Stomach (tissue), 9 donors: Measurements from ENCODE around the gene MED15. TPM values are rescaled to one million over a fixed set of nuclear protein-coding genes. Genes with fewer than 3 reads are reported as not detected.
"Not testable (repeated sequence)": the region's sequence is repeated elsewhere in the genome, so short reads cannot be mapped to it uniquely, and the experiment has no call there.

Experiments
- DNase-seq, 2 donors: peaks; one replicate each; pipeline versions ENCODE4 v3.0.0 to v3.0.0-alpha.2; 2013 to 2019
- H3K27ac ChIP-seq, 5 donors: fragments of 200-600 bp in 4 of 5; sonication (generic) in 4 of 5; one replicate each; pipeline ENCODE4 v1.5.1; 2013 to 2019; ENCODE audit warnings: mild to moderate bottlenecking in 1 of 5, moderate library complexity in 1 of 5
- H3K27me3 ChIP-seq, 3 donors: fragments of 200-600 bp; sonication (generic); one replicate each; pipeline ENCODE4 v1.5.1; 2017 to 2019; ENCODE audit warnings: mixed run types in 1 of 3
- H3K36me3 ChIP-seq, 4 donors: fragments of 200-600 bp; sonication (generic); 1 replicate in 3 of 4; 2 replicates in 1 of 4; pipeline ENCODE4 v1.5.1; 2016 to 2019
- H3K4me1 ChIP-seq, 4 donors: fragments of 200-600 bp; sonication (generic); one replicate each; pipeline ENCODE4 v1.5.1; 2016 to 2019
- H3K4me3 ChIP-seq, 4 donors: fragments of 200-600 bp; sonication (generic) in 3 of 4; one replicate each; pipeline ENCODE4 v1.5.1; 2016 to 2019; ENCODE audit warnings: mild to moderate bottlenecking in 1 of 4
- H3K9me3 ChIP-seq, 4 donors: fragments of 200-600 bp; sonication (generic); one replicate each; pipeline ENCODE4 v1.5.1; 2016 to 2019
- CTCF ChIP-seq, 7 experiments: fragments of 450-650 bp in 4 of 7; fragments of 200-600 bp in 3 of 7; sonication (generic) in 3 of 7; IDR thresholded peaks; one replicate each; pipeline ENCODE4 v1.5.1; 2016 to 2019; ENCODE audit warnings: antibody characterized with exemption in 7 of 7, control low read depth in 2 of 7, mild to moderate bottlenecking in 1 of 7
- EP300 ChIP-seq: sonication (generic); formaldehyde crosslinking; IDR thresholded peaks from one replicate; pipeline ENCODE4 v1.6.1; 2017; ENCODE audit warnings: antibody characterized with exemption
- POLR2A ChIP-seq, 4 donors: fragments of 450-650 bp; IDR thresholded peaks; one replicate each; pipeline ENCODE4 v1.6.1; 2016; ENCODE audit warnings: antibody characterized with exemption in 4 of 4, control low read depth in 2 of 4, mild to moderate bottlenecking in 1 of 4, moderate library complexity in 1 of 4
- POLR2AphosphoS5 ChIP-seq, 3 donors: sonication (generic); formaldehyde crosslinking; IDR thresholded peaks; one replicate each; pipeline ENCODE4 v1.6.1; 2016; ENCODE audit warnings: antibody characterized with exemption in 3 of 3
- WGBS, 5 donors: extraction: QIAGEN DNeasy Blood & Tissue Kit in 3 of 5; methylation state at CpG; one replicate each; pipeline versions ENCODE4 v1.1.5 to v1.1.7; 2013 to 2018; 5-methylcytosine and 5-hydroxymethylcytosine counted together
- intact Hi-C: fragments of 100-400 bp; cut with DNase I; formaldehyde crosslinking; loops from one replicate; pipeline ENCODE4 v1.15.1; 2023; ENCODE audit warnings: low total_unique reads
- polyA plus RNA-seq, 3 donors: library from polyadenylated mRNA; stranded (reverse); fragments of 200-250 nt; gene quantifications; one replicate each; pipeline ENCODE4 v1.2.3, GENCODE V29; 2013
- total RNA-seq, 5 donors: library from RNA; depleted of rRNA; stranded (reverse); fragments of >200 nt; gene quantifications; one replicate each; pipeline versions ENCODE4 v1.1.0 to v1.2.3, GENCODE V29; 2014 to 2016
- donor health status: healthy with polysubstance abuse.
- donor health status: Bipolar disorder and iron deficiency.
- donor health status: healthy.

MED15 gene
- total and polyA plus RNA-seq, 8 donors = 28.3 to 289 (median 69.6) TPM

DNA sequence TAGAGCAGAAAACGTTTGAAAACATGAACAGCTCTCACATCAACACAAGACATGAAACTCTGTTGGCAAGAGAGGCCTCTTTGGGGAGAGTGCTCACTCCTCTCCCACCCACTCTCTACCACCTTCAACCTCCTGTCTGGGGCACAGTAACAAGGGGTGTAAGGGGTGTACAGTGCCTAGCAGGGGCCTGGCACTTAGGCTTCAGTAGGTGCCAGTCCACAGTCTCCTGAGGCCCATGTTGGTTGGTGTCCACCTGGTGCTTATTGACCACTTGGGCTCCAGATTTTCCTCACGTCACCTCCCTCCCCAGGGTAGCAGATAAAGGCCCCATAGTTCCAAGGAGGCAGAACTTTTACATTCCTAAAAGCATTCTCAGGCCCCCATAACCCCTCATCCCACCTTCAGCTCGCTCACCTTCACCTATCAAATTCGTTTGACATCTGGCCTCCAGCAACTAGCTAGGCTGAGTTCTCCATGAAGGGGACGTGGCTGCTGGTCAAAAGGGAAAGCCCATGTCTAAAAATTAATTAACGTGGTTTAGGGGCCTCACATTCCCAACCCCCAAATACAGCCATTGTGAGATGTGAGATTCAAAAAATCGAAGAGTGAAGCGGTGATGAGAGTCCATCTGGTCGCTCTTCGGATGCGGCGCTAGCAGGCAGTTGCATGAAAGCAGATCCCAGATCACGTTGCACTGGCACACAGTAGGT lies 712 bp upstream of the MED15 start:
- 69 to 75% (median 73%) methylated on average over 13 of the region's 13 CpGs for WGBS, 5 donors
- Histone ChIP-seq H3K4me3 (peak overlapping the region; percentile 70 to 84 (median 78)), H3K36me3 (peaks cover 0 to 6% (median 3%) of the 10 kb centered on the region in 4 donors), H3K27me3 (no peaks in the 10 kb centered on the region), H3K9me3 (no peaks in the 10 kb centered on the region), H3K27ac (peak overlapping the region in 4 of 5 donors; percentile 95 to 99 (median 98)), H3K4me1 (peaks cover 33 to 52% (median 45%) of the 10 kb centered on the region in 4 donors)
- intact Hi-C loops = loop anchor here (10.0 kb wide), 1 partner anchor 48 kb away; no protein-coding TSS in a partner anchor
- TF ChIP-seq POLR2A (IDR thresholded peaks at IDR 0.05) (no peak), POLR2AphosphoS5 (IDR thresholded peaks at IDR 0.05) (no peak), EP300 (no peak), CTCF (IDR thresholded peaks at IDR 0.05) (no peak)
- no peak for DNase-seq

DNA sequence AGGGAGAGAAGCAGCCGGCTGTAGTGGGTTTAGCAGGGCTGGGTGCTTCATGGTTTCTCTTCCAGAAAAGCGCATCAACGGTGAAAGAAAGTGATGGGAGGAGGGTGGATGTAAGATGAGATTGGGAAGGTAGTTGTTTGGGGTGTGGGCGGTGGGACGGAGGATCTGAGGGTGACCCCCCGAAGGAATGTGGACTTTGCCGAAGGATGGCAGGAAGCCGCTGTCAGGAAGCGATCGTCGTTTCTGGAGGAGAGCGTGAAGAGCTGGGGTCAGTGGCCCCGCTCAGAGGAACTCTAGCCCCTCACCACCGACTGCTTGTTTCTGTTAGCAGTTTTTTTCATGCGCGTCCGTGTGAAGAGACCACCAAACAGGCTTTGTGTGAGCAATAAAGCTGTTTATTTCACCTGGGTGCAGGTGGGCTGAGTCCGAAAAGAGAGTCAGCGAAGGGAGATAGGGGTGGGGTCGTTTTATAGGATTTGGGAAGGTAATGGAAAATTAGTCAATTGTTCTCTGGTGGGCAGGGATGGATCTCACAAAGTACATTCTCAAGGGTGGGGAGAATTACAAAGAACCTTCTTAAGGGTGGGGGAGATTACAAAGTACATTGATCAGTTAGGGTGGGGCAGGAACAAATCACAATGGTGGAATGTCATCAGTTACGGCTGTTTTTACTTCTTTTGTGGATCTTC lies 801 bp downstream of the MED15 start:
- Histone ChIP-seq H3K27ac (peak overlapping the region; percentile 87 to 99 (median 98)), H3K4me3 (peak overlapping the region; percentile 70 to 84 (median 78)), H3K4me1 (peaks cover 38 to 64% (median 51%) of the 10 kb centered on the region in 4 donors)
- H3K36me3 ChIP-seq, H3K27me3 ChIP-seq, DNase-seq, H3K9me3 ChIP-seq: not testable (repeated sequence)
- 1 to 2% (median 1%) methylated on average over 20 to 21 of the region's 21 CpGs for WGBS, 5 donors
- intact Hi-C loops = loop anchor here (10.0 kb wide), 1 partner anchor 47 kb away; no protein-coding TSS in a partner anchor
- peak in 1 of 4 donors; percentile 11 for TF ChIP-seq POLR2A (IDR thresholded peaks at IDR 0.05)

- 27 to 37% (median 34%) methylated on average over 10 of the region's 10 CpGs for WGBS, 5 donors
- Histone ChIP-seq H3K4me3 (peak overlapping the region; percentile 70 to 84 (median 78)), H3K4me1 (peaks cover 40 to 69% (median 55%) of the 10 kb centered on the region in 4 donors), H3K27me3 (no peaks in the 10 kb centered on the region), H3K36me3 (peaks cover 0 to 5% (median 4%) of the 10 kb centered on the region in 4 donors), H3K27ac (peak overlapping the region; percentile 49 to 99 (median 98)), H3K9me3 (no peaks in the 10 kb centered on the region)
- no peak for DNase-seq
- TF ChIP-seq CTCF (IDR thresholded peaks at IDR 0.05) (no peak), POLR2A (IDR thresholded peaks at IDR 0.05) (no peak), POLR2AphosphoS5 (IDR thresholded peaks at IDR 0.05) (no peak)
- intact Hi-C loops = loop anchor here (10.0 kb wide), 1 partner anchor 46 kb away; no protein-coding TSS in a partner anchor
Observed at GRCh38 chr22:20508815-20509271, 1.4 kb downstream of the MED15 start.

GRCh38 chr22:20509344-20510047 lies 2.1 kb downstream of the MED15 start:
- Histone ChIP-seq H3K4me3 (peak overlapping the region; percentile 70 to 84 (median 78)), H3K27me3 (no peaks in the 10 kb centered on the region), H3K27ac (peak overlapping the region; percentile 49 to 99 (median 98)), H3K4me1 (peaks cover 47 to 69% (median 61%) of the 10 kb centered on the region in 4 donors), H3K36me3 (peaks cover 0 to 11% (median 9%) of the 10 kb centered on the region in 4 donors), H3K9me3 (no peaks in the 10 kb centered on the region)
- intact Hi-C loops = loop anchor here (10.0 kb wide), 1 partner anchor 45 kb away; no protein-coding TSS in a partner anchor
- peak; percentile 67 to 94 for DNase-seq
- TF ChIP-seq POLR2AphosphoS5 (IDR thresholded peaks at IDR 0.05) = peak in 2 of 3 donors; percentile 70 to 86
- no peak for TF ChIP-seq EP300
- TF ChIP-seq CTCF (IDR thresholded peaks at IDR 0.05) = no peak
- TF ChIP-seq POLR2A (IDR thresholded peaks at IDR 0.05) = no peak
- WGBS, 5 donors = 18 to 27% (median 25%) methylated on average over 7 of the region's 7 CpGs
